ENCODE measurements around the gene AHNAK.
"Not testable (repeated sequence)": the region's sequence is repeated elsewhere in the genome, so short reads cannot be mapped to it uniquely, and the experiment has no call there.

AHNAK gene

DNA sequence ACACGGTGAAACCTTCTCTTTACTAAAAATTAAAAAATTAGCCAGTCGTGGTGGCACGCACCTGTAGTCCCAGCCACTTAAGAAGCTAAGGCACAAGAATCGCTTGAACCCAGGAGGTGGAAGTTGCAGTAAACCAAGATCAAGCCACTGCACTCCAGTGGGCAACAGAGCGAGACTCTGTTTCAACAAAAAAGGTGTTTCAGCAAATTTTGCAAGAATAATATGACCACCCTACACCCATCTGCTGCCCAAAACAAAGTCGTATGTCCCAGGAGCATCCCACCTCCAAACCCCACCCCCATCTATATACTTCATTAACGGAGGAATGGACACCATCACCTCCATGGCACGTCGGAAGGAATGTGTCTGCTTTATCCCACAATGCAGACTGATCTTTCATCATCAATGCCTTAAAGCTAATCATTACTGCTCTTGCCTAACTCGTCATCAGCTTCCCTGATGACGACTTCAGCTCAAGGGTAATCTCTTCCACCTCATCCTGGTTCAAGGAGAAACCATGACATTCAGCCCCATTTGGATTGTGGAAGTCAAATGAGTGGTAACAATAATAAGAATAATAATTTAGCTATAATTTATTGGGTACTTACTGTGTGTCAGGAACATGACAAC lies 93.7 kb downstream of the AHNAK start:
- no peak for FAIRE-seq

DNA sequence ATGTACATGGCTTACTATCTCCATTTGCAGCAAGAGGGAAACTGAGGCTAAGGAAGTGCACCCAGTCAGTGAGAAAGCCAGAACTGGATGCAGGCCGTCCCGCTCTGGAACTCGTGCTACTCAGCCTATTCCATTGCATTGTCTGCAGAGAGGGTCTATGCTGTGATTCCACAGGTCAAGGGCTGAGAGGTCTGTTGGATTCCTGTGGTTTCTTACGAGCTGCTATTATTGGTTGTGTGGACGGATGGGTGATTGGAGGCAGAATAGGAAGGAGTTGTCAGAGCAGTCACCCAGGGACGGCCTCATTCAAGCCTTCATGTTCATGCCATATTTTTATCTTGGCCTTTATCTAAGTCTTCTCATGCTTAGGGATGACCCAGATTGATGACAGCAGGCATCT lies 94.3 kb downstream of the AHNAK start:
- no peak for FAIRE-seq

DNA sequence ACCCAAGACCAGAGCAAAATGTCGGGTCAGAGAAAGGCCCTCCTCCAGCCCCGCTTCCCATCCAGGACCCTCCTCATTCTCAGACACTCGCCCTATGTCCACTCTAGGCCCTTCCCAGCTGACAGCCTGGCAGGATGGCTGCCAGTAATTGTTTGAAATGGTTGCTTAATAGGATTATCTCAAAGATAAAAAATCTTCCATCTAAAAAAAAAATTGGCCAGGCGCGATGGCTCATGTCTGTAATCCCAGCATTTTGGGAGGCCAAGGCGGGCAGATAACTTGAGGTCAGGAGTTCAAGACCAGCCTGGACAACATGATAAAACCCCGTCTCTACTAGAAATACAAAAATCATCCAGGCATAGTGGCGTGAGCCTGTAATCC lies 95.4 kb downstream of the AHNAK start:
- FAIRE-seq, result no peak

DNA sequence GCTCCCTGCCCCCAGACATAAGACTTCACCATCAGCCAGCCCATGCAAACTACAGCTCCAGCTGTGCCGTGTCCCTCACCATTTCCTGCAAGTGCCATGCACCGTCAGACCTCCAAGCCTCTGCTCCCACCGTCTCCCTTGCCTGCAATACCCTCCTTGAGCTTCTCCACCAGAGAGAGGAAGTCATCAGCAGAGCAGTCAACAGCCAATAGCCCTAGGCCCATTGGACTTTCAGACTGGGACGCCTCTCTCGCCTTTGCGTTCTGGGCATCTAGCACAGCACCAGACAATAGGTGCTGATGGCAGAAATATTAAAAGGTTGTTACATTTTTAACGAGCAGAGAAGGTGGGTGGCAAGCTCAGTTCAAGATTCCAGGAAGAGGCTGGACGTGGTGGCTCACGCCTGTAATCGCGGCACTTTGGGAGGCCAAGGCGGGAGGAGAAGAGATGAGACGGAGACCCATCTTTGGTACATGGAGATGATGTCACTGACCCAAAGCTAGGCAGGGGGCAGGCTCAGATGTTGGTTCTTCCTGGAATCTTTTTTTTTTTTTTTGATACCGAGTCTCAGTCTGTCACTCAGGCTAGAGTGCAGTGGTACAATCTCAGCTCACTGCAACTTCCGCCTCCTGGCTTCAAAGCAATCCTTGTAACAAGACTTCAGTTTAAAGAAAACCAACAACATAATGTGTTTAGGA lies 95.9 kb downstream of the AHNAK start:
- FAIRE-seq, result no peak

DNA sequence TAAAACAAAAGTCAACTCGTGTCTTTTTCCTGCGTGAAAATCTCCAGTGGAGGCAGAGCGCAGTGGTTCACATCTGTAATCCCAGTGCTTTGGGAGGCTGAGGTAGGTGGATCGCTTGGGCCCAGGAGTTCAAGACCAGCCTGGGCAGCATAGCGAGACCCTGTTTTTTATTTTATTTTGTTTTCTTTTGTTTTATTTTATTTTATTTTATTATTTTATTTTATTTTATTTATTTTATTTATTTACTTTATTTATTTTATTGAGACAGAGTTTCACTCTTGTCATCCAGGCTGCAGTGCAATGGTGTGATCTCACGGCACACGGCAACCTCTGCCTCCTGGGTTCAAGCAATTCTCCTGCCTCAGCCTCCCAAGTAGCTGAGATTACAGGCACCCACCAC lies 96.7 kb downstream of the AHNAK start:
- not testable (repeated sequence) for FAIRE-seq

DNA sequence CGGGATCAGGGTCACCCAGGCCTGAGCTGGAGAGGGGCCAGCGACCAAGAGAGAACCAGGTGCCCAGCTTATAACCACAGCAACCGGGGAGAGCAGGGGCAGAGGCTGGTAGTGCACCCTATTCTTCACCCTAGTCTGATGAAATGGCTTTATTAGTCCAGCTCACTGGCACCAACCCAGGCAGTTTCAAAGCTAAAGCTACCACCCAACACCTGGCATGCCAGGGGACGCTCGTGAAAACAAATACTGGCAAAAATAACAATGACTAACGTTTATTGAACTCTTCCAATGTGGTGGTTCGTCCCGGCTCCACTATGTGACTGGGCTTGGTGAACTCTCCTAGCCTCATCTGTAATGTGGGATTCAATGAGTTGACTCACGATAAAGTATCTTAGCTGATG lies 97.2 kb downstream of the AHNAK start:
- no peak for FAIRE-seq

DNA sequence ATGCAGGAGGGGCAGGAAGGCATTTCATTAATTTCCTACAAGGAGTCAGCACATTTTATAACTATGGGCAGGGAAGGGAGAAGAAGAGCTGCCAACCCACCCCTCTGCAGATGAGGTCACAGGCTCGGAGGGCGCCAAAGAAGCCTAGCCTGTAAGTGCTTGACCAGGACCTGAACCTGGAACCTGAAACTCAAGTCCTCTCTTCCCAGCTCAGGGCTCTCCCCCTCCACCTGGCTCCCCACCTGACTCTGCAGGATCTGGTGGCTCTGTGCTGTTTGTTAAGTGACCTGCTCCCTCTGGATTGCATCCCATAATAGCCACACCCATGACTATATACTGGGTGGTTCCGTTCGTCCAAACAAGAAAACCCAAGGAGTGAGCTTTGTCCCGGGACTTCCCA lies 100.5 kb downstream of the AHNAK start:
- no peak for FAIRE-seq

DNA sequence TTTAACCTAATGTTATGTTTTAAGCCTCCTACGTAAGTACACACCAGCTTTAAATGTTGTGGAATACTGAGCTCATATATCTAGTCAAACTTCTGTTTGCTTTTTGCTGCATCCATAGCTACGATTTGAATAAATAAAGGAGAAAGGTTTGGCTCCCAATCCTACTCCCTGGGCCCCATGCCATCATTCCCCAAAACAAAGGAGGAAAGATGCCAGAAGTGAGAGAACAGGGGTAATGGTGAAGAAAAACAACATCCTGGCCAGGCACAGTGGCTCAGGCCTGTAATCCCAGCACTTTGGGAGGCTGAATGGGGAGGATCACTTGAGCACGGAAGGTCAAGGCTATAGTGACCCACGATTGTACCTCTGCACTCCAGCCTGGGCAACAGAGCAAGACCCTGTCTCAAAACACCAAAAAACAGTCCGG lies 101.3 kb downstream of the AHNAK start:
- FAIRE-seq, result no peak

DNA sequence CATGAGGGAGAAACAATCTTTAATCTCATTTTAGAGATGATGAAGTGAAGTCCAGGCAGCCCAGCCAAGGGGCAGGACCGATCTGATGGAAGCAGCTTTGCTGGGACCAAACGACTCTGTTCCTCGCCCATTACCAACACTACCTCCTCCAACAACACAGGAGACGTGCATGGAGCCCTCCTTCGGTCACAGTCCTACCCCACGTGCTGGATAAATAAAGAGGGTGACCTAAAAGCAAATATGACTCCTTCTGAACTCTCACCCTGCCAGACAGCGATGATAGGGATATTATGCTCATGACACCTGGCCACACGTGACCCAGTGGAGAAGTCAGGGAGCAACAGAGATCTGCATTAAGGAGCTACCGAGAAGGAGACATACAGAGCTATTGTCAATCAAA lies 101.8 kb downstream of the AHNAK start:
- FAIRE-seq, result no peak

DNA sequence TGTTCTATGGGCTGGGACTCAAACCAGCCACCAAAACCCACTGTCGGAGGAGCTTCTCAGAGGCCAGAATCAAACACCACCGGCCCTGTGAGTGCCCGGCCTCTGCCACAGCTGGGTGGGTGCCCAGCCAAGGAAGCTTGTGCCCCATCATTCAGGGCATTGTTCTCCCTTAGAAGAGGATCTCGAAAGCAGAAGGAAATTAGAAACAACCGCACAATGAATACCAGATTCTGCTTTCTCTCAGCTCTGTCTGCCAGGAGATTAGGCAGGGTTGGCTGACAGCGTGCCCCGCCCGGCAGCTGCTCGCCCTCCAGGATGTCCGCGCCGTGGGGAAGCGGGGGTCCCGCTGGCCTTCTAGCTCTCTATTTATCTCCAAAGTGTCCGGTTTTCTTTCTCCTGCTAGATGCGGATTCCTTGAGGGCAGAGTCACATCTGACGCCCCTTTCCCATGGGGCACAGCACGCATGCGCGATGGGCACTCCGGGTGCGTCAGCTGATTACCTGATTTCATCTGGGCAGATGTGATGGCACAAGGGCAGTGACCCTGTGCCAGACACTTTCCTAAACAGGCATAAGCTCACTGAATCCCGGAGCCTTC lies 102.3 kb downstream of the AHNAK start:
- FAIRE-seq, result no peak

DNA sequence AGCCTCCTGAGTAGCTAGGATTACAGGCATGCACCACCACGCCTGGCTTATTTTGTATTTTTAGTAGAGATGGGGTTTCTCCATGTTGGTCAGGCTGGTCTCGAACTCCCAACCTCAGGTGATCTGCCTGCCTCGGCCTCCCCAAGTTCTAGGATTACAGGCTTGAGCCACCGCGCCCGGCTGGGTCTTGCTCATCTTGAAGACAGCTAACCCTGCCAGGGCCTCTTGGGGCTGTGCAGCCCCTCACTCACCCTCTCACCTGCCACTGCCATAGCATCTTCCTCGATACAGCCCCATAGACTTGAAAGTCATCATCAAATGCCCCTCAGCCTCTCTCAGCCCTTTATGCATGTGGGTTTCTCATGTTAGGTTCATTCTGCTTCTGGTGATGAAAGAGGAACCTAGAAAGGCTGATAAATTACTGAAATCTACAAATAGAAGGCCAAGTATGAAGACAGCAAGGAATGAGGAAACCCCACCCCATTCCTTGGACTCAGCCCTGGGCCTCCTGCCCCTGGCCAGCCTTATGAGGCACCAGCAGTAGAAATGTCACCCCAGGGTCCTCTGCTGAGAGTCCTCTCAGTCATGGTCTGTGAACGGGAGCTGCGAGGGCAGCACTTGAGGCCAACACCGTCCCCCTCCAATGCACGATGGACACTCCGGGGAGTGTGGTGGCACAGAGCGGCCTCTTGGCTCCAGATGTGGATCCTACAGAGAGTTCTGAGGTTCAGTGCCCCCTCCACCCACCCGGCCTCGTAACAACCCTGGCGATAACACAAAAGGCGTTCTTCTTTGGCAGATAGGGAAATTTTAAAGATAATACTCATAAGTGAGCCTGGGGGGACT lies 103.0 kb downstream of the AHNAK start:
- FAIRE-seq, result no peak

DNA sequence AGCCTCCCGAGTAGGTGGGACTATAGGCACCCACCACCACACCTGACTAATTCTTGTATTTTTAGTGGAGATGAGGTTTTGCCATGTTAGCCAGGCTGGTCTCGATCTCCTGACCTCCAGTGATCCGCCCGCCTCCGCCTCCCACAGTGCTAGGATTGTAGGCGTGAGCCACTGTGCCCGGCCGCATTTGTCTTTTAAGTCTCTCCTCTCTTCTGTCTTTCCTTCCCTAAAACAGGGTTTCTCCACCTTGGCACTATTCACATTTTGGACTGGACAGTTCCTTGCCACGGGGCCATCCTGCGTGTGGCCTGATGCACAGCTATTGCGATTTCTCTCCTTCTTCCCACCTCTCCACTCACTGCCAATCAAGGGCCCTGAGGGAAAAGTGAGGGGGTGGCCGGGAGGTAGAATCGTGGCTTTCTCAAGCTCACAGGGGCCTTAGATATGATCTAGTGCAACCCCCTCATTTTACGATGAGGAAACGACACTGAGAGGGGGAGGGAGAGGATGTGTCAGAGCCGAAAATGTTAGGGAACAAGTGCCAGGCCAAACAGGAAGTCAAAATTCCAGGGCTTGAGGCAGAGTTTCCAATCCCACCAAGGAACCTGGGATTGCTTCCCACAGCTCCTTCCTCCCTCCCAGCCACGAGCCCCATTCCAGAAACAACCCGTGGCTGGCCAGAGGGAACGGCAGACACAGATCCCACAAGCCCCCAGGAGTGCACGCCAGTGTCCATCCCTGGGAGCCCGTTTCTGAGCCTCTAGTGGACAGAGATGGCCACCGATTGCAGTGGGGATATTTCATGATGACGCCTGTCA lies 106.6 kb downstream of the AHNAK start:
- FAIRE-seq, result no peak

DNA sequence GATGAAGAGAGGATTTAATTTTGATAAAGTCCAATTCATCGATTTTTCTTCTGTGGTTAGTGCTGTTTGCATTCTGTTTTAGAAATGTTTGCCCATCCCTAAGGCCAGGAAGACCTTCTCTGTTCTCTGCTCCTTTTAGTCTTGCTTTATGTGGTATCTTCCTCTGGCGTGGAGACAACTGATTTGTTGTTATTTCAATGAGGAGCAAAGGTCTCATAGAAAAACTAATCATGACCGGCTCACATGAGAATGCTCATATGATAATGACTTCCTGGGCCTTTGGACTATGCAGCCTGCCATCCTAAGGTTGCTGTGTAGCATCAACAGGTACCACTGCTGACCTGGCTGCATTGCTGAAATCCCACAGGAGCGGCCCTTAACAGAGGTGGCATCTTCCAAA lies 108.0 kb downstream of the AHNAK start:
- FAIRE-seq, result no peak

DNA sequence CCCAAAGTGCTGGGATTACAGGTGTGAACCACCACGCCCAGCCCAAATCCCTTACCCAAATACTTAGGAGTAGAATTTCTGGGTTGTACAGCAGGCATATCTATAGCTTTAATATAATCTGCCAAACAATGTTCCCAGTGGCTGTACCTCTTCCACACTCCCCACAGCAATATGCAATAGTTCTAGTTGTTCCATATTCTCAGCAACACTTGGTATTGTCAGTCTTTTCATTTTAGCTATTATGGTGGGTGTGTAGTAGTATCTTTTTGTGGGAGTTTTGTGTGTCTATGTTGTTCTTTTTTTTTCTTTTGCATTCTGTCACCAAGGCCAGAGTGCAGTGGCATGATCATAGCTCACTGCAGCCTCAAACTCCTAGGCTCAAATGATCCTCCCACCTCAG lies 109.0 kb downstream of the AHNAK start:
- FAIRE-seq, result no peak

DNA sequence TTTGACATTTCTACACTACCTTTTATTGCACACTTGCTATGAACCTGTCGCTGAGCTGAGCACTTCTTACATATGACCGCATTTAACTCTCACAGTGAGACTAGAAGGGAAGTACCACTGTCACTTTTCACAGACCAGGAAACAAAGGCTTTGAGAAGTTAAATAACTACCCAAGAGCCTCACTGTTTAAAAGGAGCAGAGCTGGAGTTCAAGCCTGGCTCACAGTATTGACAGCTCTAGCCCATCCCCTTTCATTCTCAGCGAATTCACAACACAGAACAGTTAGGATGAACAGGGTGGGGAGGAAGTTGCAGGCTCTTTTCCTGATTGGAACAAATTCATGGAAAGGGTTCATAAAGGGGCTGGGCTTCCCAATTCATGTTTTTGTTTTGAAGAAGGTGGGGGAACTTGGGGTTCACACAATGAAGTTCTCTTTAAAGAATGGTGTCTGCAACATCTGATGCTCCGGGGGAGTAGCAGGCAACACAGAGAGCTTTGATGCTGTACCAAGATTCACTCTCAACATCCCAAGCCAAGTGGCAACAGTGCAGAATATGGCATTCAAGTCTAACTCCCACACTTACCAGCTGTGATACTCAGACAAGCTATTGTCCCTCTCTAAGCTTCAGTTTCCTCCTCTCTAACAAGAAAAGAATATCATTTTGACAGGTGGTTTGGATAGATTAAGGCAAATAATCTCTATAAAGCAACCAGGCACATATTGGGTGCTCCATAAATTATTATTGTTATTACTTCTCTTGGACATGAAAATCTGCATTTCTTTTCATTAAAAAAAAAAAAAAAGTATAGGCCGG lies 110.6 kb downstream of the AHNAK start:
- FAIRE-seq, result peak; percentile 45

DNA sequence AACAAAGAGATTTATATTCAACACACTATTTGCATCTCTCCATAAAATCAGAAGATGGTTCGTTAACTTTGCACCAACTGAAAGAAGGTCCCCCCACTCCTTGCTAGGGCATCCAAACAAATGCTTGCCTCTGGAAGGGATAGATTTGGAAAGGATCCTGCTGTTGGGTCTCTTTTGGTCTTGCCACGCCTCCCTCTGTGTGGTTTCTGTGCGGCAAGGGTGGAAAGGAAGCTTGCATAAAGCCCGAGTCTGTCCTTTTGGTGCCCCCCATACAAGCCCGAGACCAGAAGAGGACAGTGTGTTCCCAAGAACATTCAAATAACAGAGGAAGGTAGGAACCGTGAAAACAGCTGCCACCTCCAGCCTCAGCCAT lies 112.7 kb downstream of the AHNAK start:
- FAIRE-seq, result peak; percentile 90

DNA sequence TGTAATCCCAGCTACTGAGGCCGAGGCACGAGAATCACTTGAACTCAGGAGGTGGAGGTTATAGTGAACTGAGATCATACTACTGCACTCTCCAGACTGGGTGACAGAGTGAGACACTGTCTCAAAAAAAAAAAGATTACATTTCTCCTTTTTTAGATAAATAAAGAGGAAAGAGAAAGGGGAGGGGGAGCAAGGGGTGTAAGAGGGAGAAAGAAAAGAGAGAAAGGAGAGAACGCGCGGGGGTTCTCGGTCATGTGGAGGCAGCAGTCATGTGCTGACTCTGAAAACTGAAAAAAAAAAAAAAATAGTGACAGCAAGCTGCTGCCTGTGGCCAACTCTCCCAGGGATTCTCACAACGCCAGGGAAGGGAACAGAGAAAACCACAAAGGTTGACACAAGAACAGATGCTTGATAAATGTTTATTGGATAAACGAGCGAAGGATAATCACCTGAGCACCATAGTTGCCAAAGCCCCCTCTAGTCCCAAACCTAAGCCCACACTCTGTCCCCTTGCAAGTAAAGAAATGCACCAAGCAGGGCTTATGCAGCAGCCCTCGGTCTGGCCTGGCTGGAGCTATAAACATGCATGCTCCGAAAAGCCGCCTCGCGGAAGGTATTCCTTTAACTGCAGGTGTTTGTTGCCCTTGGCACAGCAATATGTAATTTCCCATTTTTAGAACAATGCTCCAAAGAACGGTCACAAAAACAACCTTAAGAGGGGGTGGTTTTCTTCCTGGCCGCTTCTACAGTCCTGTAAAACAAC lies 113.3 kb downstream of the AHNAK start:
- no peak for FAIRE-seq

DNA sequence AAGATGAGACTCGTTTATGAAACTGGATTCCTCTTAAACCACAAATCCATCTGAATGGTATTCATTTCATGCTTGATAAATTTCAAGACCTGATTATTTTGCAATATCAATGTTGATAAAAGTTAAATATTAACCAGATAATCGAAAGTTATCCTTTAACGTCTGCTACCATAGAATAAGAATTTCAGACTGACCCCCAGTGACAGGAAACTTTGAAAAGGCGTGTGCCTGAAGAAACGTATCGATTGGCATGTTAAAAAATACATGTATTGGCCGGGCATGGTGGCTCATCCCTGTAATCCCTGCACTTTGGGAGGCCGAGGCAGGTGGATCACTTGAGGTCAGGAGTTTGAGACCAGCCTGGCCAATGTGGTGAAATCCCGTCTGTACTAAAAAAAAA lies 113.9 kb downstream of the AHNAK start:
- FAIRE-seq, result no peak

DNA sequence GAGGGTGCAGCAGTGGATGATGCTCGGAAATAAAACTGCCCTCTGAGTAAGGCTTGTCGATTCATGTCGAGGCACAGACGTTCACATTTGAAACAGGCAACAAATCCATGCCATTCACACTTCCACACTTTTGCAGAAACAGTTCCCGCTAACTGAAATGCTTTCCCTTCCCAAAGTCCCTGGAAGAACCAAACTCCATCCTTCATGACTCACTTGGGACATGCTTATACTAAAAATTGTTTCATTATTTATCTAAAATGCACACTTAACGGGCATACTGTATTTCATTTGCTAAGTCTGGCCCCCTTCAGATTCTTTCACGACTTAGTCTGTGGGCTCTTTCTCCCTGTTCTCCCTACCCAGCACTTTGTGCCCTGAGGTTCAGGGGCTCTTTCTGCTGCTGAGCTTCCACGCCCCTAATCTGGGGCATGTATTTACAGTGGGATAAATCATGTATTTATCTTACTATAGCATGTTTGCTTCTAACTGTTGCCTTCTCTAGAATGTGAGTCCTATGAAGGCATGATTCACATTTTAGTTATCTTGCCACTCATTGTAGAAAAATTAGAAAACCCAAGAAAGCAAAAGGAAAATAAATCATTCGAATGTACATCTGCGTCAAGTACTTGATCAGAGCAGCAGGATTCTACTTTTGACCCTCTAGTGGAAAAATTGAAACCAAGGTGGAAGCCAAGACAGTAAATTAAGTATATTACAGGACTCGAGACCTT lies 115.3 kb downstream of the AHNAK start:
- FAIRE-seq, result peak; percentile 82

DNA sequence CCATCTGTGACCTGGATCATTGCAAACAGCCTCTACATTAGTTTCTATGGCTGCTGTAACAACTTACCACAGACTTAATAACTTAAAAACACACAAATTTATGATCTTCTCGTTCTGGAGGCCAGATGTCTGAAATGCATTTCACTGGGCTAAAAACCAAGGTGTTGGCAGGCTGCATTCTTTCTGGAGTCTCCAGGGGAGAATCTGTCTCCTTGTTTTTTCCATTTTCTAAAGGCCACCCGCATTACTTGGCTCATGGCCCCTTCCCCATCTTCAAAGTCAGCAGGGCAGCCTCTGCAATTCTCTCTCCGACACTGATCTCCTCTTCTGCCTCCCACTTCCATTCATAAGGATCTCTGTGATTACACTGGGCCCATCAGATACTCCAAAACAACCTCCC lies 116.2 kb downstream of the AHNAK start:
- FAIRE-seq, result no peak

Measured in G401.6 (cell line).